ENCODE results near the gene HOXD10. TPM values are rescaled to one million over a fixed set of nuclear protein-coding genes. Genes with fewer than 3 reads are reported as not detected.

Gene HOXD10
- not detected in 2 replicates for total RNA-seq

GRCh38 chr2:176115883-176116813 lies at the start of gene HOXD10:
Gene HOXD10, plus strand, starts transcription at chr2:176116778. Its CDS starts 56 bp downstream, at chr2:176116834.

GRCh38 chr2:176083796-176084261 lies 32.7 kb upstream of the HOXD10 start, which contains the start of gene EVX2:
Gene EVX2, minus strand, starts transcription at chr2:176083962. Its CDS starts 186 bp downstream, at chr2:176083776.

GRCh38 chr2:176092270-176093144 lies 24.1 kb upstream of the HOXD10 start, which contains the start of gene HOXD13:
Gene HOXD13, plus strand, starts transcription at chr2:176092721. Its CDS starts 170 bp downstream, at chr2:176092891.

GRCh38 chr2:176099728-176100546 lies 16.6 kb upstream of the HOXD10 start, which contains the start of gene HOXD12:
Gene HOXD12, plus strand, starts transcription at chr2:176099795. Its CDS starts 7 bp downstream, at chr2:176099802.

GRCh38 chr2:176106581-176107539 lies 9.7 kb upstream of the HOXD10 start, which contains the start of gene HOXD11:
Gene HOXD11, plus strand, starts transcription at chr2:176107280. Its CDS starts 76 bp downstream, at chr2:176107356.

GRCh38 chr2:176122683-176123410 lies 6.3 kb downstream of the HOXD10 start, which contains the start of gene HOXD9:
Gene HOXD9, plus strand, starts transcription at chr2:176122719. Its CDS starts 50 bp downstream, at chr2:176122769.

GRCh38 chr2:176128982-176129796 lies 12.6 kb downstream of the HOXD10 start, which contains the start of gene HOXD8:
Gene HOXD8, plus strand, starts transcription at chr2:176129705. Its CDS starts 662 bp downstream, at chr2:176130367.

GRCh38 chr2:176151442-176152287 lies 35.1 kb downstream of the HOXD10 start, which contains the start of gene HOXD4:
Gene HOXD4, plus strand, starts transcription at chr2:176151550. Its CDS starts 84 bp downstream, at chr2:176151634.

GRCh38 chr2:176156807-176157498 lies 40.4 kb downstream of the HOXD10 start, which contains the start of gene HOXD3:
Gene HOXD3, plus strand, starts transcription at chr2:176157307. Its CDS starts 11,808 bp downstream, at chr2:176169115.

Other genes with a start within 250 kb of the HOXD10 start
- gene LNPK, start 114.5 kb upstream of the HOXD10 start, total RNA-seq = 61.6 and 65.9 TPM in 2 replicates
- gene EVX2, start 32.8 kb upstream of the HOXD10 start, total RNA-seq = not detected in 2 replicates
- gene HOXD13, start 24.1 kb upstream of the HOXD10 start, total RNA-seq = not detected in 2 replicates
- not detected in 2 replicates for gene HOXD12, start 17.0 kb upstream of the HOXD10 start, total RNA-seq
- not detected in 2 replicates for gene HOXD11, start 9.5 kb upstream of the HOXD10 start, total RNA-seq
- not detected in 2 replicates for gene HOXD9, start 5.9 kb downstream of the HOXD10 start, total RNA-seq
- gene HOXD8, start 12.9 kb downstream of the HOXD10 start, total RNA-seq = 0.46 and 1.4 TPM in 2 replicates
- gene HOXD4, start 34.8 kb downstream of the HOXD10 start, total RNA-seq = 0.46 and 4.6 TPM in 2 replicates
- gene HOXD3, start 40.5 kb downstream of the HOXD10 start, total RNA-seq = 0.26 and 3.2 TPM in 2 replicates
- gene HOXD1, start 71.9 kb downstream of the HOXD10 start, total RNA-seq = 0.13 TPM in 1 of 2 replicates, not detected in the other
- 17.9 and 21.7 TPM in 2 replicates for gene MTX2, start 152.7 kb downstream of the HOXD10 start, total RNA-seq